ENCODE data around the gene CDH16. TPM values are rescaled to one million over a fixed set of nuclear protein-coding genes. Genes with fewer than 3 reads are reported as not detected.

Gene CDH16
- total and polyA plus RNA-seq, 2 of the 13 experiments (the other 11 are each of a cell fraction or from before 2014, with no cell fraction given): 2.7 to 3.9 TPM

DNA sequence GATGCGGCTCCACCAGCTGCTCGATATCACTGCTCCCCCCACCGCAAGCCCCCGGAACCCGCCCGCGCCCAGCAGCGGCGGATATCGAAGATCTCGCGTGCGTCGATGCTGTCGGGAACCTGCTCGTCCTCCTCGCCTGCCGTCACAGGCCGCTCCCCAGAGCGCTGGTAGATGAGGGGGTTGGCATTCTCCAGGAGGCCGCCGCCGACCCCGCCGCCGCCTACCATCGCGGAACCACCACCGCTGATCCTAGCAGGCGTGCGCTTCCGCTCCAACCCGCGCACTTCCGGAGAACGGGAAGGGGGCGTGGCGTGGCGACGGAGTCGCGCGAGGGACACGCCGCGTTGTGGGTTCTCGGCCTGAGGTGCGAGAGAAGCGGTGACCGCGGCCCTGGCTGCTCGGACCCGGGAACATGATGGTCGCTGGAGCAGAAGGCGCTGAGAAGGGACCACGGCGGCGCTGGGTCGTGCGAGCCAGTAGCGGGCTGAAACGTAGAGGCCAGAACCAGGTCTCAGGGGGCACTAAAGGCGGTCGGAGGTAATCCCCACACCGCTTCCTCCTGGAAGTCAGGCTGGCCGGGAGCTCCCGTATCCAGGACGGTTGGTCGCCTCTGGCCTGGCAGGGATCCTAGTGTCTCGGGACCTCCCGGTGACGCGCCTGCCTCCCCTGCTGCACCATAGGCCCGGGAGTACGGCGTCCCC, 15.6 kb upstream of the CDH16 start, which contains the start of gene CIAO2B (continued):
- TF ChIP-seq, protein P1, sequence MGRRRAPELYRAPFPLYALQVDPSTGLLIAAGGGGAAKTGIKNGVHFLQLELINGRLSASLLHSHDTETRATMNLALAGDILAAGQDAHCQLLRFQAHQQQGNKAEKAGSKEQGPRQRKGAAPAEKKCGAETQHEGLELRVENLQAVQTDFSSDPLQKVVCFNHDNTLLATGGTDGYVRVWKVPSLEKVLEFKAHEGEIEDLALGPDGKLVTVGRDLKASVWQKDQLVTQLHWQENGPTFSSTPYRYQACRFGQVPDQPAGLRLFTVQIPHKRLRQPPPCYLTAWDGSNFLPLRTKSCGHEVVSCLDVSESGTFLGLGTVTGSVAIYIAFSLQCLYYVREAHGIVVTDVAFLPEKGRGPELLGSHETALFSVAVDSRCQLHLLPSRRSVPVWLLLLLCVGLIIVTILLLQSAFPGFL (CRISPR knock-in tag; IDR thresholded peaks at IDR 0.05): peak; percentile 76; the same call in 1 of the 2 replicates
- TF ChIP-seq HNF4G (IDR thresholded peaks at IDR 0.05; ENCODE audit: borderline replicate concordance, low read depth, low read length) (no peak), HNF4G (CRISPR knock-in tag; IDR thresholded peaks at IDR 0.05; ENCODE audit: borderline replicate concordance, low read depth) (peak; percentile 66; the same call in 1 of the 2 replicates), CREB1 (IDR thresholded peaks at IDR 0.05) (peak; percentile 45; the same call in 1 of the 2 replicates), CREB1 (CRISPR knock-in tag; IDR thresholded peaks at IDR 0.05) (0 out of 2 replicates have a peak, but pooled peaks have one; percentile 57), SSRP1 (CRISPR knock-in tag; IDR thresholded peaks at IDR 0.05) (0 out of 2 replicates have a peak, but pooled peaks have one; percentile 50), SRSF4 (IDR thresholded peaks at IDR 0.05; ENCODE audit: low read depth, low read length, poor library complexity, severe bottlenecking) (no peak), ZNF251 (CRISPR knock-in tag; IDR thresholded peaks at IDR 0.05) (no peak), ZFP36 (IDR thresholded peaks at IDR 0.05; ENCODE audit: borderline replicate concordance, low read depth, low read length, partially characterized antibody) (no peak), CREB3 (CRISPR knock-in tag; IDR thresholded peaks at IDR 0.05) (peak; percentile 89), ZNF44 (CRISPR knock-in tag; IDR thresholded peaks at IDR 0.05) (no peak), ARHGAP35 (CRISPR knock-in tag; IDR thresholded peaks at IDR 0.05; ENCODE audit: borderline replicate concordance) (peak; percentile 96), SOX5 (CRISPR knock-in tag; IDR thresholded peaks at IDR 0.05; ENCODE audit: borderline replicate concordance) (peak; percentile 39; the same call in 1 of the 2 replicates), GABPA (IDR thresholded peaks at IDR 0.05; ENCODE audit: low read depth, low read length) (peak; percentile 94), GABPA (CRISPR knock-in tag; IDR thresholded peaks at IDR 0.05; ENCODE audit: low read depth) (peak; percentile 98), HNRNPLL (IDR thresholded peaks at IDR 0.05; ENCODE audit: low read depth, low read length, poor library complexity, severe bottlenecking) (peak; percentile 76), MAFK (conservative IDR thresholded peaks at IDR 0.05 in 1 of 2, IDR thresholded peaks at IDR 0.05 in 1 of 2; ENCODE audit: low read length in 2 of 2) (no peak), MAFF (IDR thresholded peaks at IDR 0.05; ENCODE audit: low read depth, low read length) (no peak), ELF1 (CRISPR knock-in tag; IDR thresholded peaks at IDR 0.05) (peak; percentile 99), E2F1 (CRISPR knock-in tag; IDR thresholded peaks at IDR 0.05) (peak; percentile 48; the same call in 1 of the 2 replicates), ZNF691 (CRISPR knock-in tag; IDR thresholded peaks at IDR 0.05; ENCODE audit: borderline replicate concordance, low read depth) (peak; percentile 97), HHEX (CRISPR knock-in tag; IDR thresholded peaks at IDR 0.05) (no peak), MEIS2 (CRISPR knock-in tag; IDR thresholded peaks at IDR 0.05) (peak; percentile 90; the same call in 1 of the 2 replicates), POLR2AphosphoS2 (IDR thresholded peaks at IDR 0.05; ENCODE audit: low read depth, low read length) (no peak)
- TF ChIP-seq, protein P2, sequence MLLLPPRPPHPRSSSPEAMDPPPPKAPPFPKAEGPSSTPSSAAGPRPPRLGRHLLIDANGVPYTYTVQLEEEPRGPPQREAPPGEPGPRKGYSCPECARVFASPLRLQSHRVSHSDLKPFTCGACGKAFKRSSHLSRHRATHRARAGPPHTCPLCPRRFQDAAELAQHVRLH (CRISPR knock-in tag; IDR thresholded peaks at IDR 0.05; ENCODE audit: borderline replicate concordance, low read depth): peak; percentile 93
- TF ChIP-seq, protein P3, sequence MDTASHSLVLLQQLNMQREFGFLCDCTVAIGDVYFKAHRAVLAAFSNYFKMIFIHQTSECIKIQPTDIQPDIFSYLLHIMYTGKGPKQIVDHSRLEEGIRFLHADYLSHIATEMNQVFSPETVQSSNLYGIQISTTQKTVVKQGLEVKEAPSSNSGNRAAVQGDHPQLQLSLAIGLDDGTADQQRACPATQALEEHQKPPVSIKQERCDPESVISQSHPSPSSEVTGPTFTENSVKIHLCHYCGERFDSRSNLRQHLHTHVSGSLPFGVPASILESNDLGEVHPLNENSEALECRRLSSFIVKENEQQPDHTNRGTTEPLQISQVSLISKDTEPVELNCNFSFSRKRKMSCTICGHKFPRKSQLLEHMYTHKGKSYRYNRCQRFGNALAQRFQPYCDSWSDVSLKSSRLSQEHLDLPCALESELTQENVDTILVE (CRISPR knock-in tag; IDR thresholded peaks at IDR 0.05): peak; percentile 94; the same call in 1 of the 2 replicates

All from HepG2 (cell line).